Measurements from ENCODE around the gene C6orf52. TPM values are rescaled to one million over a fixed set of nuclear protein-coding genes. Genes with fewer than 3 reads are reported as not detected.
A peak's percentile ranks its signal among the peaks of the same experiment; 100 is the strongest.

C6orf52 gene
- total and polyA plus RNA-seq, 9 of the 15 experiments (the other 6 are each of a cell fraction or from before 2014, with no cell fraction given), result 6.7 to 37.0 (median 11.1) TPM

DNA sequence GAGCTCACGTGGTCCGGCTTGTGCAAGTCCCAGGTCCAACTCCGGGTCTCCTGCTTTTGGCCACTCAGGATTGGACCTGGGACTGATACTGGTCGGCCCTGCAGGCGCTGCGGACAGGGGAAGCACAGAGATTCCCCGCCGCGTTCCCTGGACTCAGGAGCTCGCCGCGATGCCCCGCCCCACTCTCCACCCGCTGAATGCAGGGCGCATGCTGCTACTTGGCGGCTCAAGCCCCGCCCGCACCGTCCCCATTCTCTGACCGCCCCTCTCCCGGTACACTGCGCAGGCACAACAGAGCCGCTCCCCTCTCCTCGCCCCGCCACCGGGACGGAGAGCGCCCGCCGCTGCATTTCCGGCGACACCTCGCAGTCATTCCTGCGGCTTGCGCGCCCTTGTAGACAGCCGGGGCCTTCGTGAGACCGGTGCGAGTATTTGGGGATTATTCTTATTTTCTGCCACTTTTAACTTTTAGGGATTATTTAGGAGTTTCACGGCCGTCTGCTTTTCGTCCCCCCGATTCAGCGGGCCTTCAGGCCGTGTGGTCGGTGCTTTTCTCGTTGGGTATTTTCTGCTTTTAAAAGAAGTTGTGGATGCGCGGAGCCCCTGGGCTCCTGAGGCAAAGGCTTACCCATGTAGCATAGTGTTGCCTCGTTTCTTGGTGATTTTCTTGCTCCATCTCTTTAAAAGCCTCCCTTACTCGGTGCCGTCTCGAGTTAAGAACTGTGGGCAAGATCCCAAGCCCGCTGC, 28.6 kb upstream of the C6orf52 start, which contains the start of gene TMEM14C (continued):
- TF ChIP-seq, protein P1, sequence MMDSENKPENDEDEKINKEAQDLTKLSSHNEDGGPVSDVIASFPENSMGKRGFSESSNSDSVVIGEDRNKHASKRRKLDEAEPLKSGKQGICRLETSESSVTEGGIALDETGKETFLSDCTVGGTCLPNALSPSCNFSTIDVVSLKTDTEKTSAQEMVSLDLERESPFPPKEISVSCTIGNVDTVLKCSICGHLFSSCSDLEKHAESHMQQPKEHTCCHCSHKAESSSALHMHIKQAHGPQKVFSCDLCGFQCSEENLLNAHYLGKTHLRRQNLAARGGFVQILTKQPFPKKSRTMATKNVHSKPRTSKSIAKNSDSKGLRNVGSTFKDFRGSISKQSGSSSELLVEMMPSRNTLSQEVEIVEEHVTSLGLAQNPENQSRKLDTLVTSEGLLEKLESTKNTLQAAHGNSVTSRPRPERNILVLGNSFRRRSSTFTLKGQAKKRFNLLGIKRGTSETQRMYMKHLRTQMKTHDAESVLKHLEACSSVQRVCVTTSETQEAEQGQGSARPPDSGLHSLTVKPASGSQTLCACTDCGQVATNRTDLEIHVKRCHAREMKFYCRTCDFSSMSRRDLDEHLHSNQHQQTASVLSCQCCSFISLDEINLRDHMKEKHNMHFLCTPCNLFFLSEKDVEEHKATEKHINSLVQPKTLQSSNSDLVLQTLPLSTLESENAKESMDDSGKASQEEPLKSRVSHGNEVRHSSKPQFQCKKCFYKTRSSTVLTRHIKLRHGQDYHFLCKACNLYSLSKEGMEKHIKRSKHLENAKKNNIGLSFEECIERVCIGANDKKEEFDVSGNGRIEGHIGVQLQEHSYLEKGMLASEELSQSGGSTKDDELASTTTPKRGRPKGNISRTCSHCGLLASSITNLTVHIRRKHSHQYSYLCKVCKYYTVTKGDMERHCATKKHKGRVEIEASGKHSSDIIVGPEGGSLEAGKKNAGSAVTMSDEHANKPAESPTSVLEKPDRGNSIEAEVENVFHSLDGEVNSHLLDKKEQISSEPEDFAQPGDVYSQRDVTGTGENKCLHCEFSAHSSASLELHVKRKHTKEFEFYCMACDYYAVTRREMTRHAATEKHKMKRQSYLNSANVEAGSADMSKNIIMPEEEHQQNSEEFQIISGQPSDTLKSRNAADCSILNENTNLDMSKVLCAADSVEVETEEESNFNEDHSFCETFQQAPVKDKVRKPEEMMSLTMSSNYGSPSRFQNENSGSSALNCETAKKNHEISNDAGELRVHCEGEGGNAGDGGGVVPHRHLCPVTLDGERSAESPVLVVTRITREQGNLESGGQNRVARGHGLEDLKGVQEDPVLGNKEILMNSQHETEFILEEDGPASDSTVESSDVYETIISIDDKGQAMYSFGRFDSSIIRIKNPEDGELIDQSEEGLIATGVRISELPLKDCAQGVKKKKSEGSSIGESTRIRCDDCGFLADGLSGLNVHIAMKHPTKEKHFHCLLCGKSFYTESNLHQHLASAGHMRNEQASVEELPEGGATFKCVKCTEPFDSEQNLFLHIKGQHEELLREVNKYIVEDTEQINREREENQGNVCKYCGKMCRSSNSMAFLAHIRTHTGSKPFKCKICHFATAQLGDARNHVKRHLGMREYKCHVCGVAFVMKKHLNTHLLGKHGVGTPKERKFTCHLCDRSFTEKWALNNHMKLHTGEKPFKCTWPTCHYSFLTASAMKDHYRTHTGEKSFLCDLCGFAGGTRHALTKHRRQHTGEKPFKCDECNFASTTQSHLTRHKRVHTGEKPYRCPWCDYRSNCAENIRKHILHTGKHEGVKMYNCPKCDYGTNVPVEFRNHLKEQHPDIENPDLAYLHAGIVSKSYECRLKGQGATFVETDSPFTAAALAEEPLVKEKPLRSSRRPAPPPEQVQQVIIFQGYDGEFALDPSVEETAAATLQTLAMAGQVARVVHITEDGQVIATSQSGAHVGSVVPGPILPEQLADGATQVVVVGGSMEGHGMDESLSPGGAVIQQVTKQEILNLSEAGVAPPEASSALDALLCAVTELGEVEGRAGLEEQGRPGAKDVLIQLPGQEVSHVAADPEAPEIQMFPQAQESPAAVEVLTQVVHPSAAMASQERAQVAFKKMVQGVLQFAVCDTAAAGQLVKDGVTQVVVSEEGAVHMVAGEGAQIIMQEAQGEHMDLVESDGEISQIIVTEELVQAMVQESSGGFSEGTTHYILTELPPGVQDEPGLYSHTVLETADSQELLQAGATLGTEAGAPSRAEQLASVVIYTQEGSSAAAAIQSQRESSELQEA (IDR thresholded peaks at IDR 0.05; ENCODE audit: low read depth), result 0 out of 2 replicates have a peak, but pooled peaks have one; percentile 9
- TF ChIP-seq RCOR1 (IDR thresholded peaks at IDR 0.05; ENCODE audit: borderline replicate concordance in 1 of 2, low read depth in 2 of 2, low read length in 2 of 2) (peak; percentile 30 to 61; a peak in 3 of 4 replicates), ZNF23 (CRISPR knock-in tag; IDR thresholded peaks at IDR 0.05) (no peak), TEAD1 (CRISPR knock-in tag; IDR thresholded peaks at IDR 0.05) (peak in 1 of 2 experiments; percentile 95; a peak in 2 of 4 replicates), FOXA3 (CRISPR knock-in tag; conservative IDR thresholded peaks at IDR 0.05 in 1 of 2, IDR thresholded peaks at IDR 0.05 in 1 of 2) (0 out of 4 replicates have a peak, but pooled peaks of 1 of the 2 experiments have one; percentile 38), GABPB1 (CRISPR knock-in tag; IDR thresholded peaks at IDR 0.05) (peak; percentile 90), ZNF3 (CRISPR knock-in tag; IDR thresholded peaks at IDR 0.05) (no peak), RBM25 (IDR thresholded peaks at IDR 0.05; ENCODE audit: low read depth, low read length, severe bottlenecking) (no peak), ZNF589 (CRISPR knock-in tag; IDR thresholded peaks at IDR 0.05; ENCODE audit: low read depth) (peak; percentile 18; the same call in 1 of the 2 replicates), CEBPG (CRISPR knock-in tag; IDR thresholded peaks at IDR 0.05) (peak; percentile 86), CEBPG (tag; conservative IDR thresholded peaks at IDR 0.05 in 1 of 2, IDR thresholded peaks at IDR 0.05 in 1 of 2) (no peak; a peak in 1 of 4 replicates), CBX8 (IDR thresholded peaks at IDR 0.05; ENCODE audit: borderline replicate concordance, extremely low read depth, low read depth, low read length, poor library complexity, severe bottlenecking) (no peak), POLR2A (conservative IDR thresholded peaks at IDR 0.05) (peak; percentile 96), ZNF384 (IDR thresholded peaks at IDR 0.05; ENCODE audit: low read depth, low read length) (peak; percentile 14; the same call in 1 of the 2 replicates), RAD21 (CRISPR knock-in tag; conservative IDR thresholded peaks at IDR 0.05 in 1 of 2, IDR thresholded peaks at IDR 0.05 in 1 of 2) (peak in 1 of 2 experiments; percentile 14; a peak in 1 of 4 replicates), DPF2 (IDR thresholded peaks at IDR 0.05) (peak; percentile 51; the same call in 1 of the 2 replicates), POU5F1 (IDR thresholded peaks at IDR 0.05; ENCODE audit: borderline replicate concordance, low read depth, low read length, partially characterized antibody) (no peak), GTF2E2 (tag; IDR thresholded peaks at IDR 0.05) (peak; percentile 59; the same call in 1 of the 2 replicates), SMARCA4 (IDR thresholded peaks at IDR 0.05) (0 out of 2 replicates have a peak, but pooled peaks have one; percentile 44), NCOA6 (IDR thresholded peaks at IDR 0.05) (no peak; the same call in 1 of the 2 replicates)
